HCT116 (cell line): ENCODE results near the gene ETV5. TPM values are rescaled to one million over a fixed set of nuclear protein-coding genes. Genes with fewer than 3 reads are reported as not detected.

ENCODE experiments used
- ATAC-seq: fragments of 200-7000 bp; cut with Tn5 transposase; 2 replicates; pipeline ENCODE4 v1.9.1; 2020; ENCODE audit warnings: mild to moderate bottlenecking, moderate library complexity
- BruUV-seq: library from RNA; stranded (reverse); fragments of 400-500 nt; replicated peaks from 2 replicates; lab custom pipeline; 2021; lab: Mats Ljungman, UMichigan
- CTCF ChIA-PET: fragments of 300-600 bp; sonication (Branson Sonifier 250); formaldehyde crosslinking; loops from one replicate; lab custom pipeline; 2021; ENCODE audit warnings: antibody characterized with exemption; lab: Charles Lee
- POLR2A ChIA-PET: fragments of 300-600, 350-600 bp; sonication (Branson Sonifier 250); formaldehyde crosslinking; loops from one replicate; lab custom pipeline; 2021; ENCODE audit warnings: antibody characterized with exemption; lab: Charles Lee
- RAD21 ChIA-PET, 2 experiments: fragments of 300-600 bp; sonication (Branson Sonifier 250); formaldehyde crosslinking; loops; one replicate each; lab custom pipeline; 2023; ENCODE audit warnings: low total read pairs in 2 of 2; ENCODE audit not compliant: uncharacterized antibody in 2 of 2, unreplicated experiment in 2 of 2, low non-redundant PET in 1 of 2; lab: Charles Lee
- DNase-seq: peaks from one replicate; pipeline ENCODE4 v3.0.0-alpha.2; 2010; ENCODE audit warnings: low read depth, low spot score
- H2AFZ ChIP-seq: fragments of 200-600 bp; shearing (Covaris generic), sonication (generic); 2 replicates; pipeline ENCODE4 v1.6.1; 2017; ENCODE audit warnings: low read depth, mixed run types, mixed read lengths, antibody characterized with exemption, low read length; ENCODE audit not compliant: poor library complexity, severe bottlenecking
- H3K27ac ChIP-seq: 2 replicates; pipeline ENCODE4 v1.5.1; 2012; ENCODE audit warnings: low read depth, low read length
- H3K27me3 ChIP-seq: fragments of 200-600 bp; sonication (generic); 2 replicates; pipeline ENCODE4 v1.6.1; 2016; ENCODE audit warnings: mixed run types, low read length, mixed read lengths; ENCODE audit not compliant: insufficient read depth
- H3K36me3 ChIP-seq, 2 experiments: fragments of 200-500 bp in 1 of 2; fragments of 200-600 bp in 1 of 2; sonication (Bioruptor generic) in 1 of 2; sonication (generic) in 1 of 2; 2 replicates each; pipeline versions ENCODE4 v1.5.1 to v1.6.1; 2014 to 2016; ENCODE audit warnings: low read length in 2 of 2, inconsistent platforms in 1 of 2, mixed read lengths in 1 of 2, mixed run types in 1 of 2; ENCODE audit not compliant: insufficient read depth in 2 of 2, control insufficient read depth in 1 of 2
- H3K4me1 ChIP-seq, 2 experiments: fragments of 200-600 bp in 1 of 2; sonication (generic) in 1 of 2; 2 replicates each; pipeline versions ENCODE4 v1.5.1 to v1.6.1; 2012 to 2017; ENCODE audit warnings: low read length in 2 of 2, inconsistent platforms in 1 of 2, mild to moderate bottlenecking in 1 of 2, mixed read lengths in 1 of 2, mixed run types in 1 of 2, moderate library complexity in 1 of 2; ENCODE audit not compliant: insufficient read depth in 2 of 2, control insufficient read depth in 1 of 2
- H3K4me2 ChIP-seq: fragments of 200-600 bp; sonication (generic); 2 replicates; pipeline ENCODE4 v1.6.1; 2017; ENCODE audit warnings: mixed run types, low read length, mixed read lengths
- H3K4me3 ChIP-seq, 2 experiments: fragments of 200-600 bp in 1 of 2; sonication (generic) in 1 of 2; replicated peaks in 1 of 2; 2 replicates each; pipeline ENCODE4 v1.5.1; 2011 to 2016; ENCODE audit warnings: low read length in 2 of 2, control low read depth in 1 of 2, low read depth in 1 of 2, mild to moderate bottlenecking in 1 of 2, mixed read lengths in 1 of 2, mixed run types in 1 of 2
- H3K79me2 ChIP-seq: fragments of 200-600 bp; sonication (generic); 2 replicates; pipeline ENCODE4 v1.6.1; 2017; ENCODE audit warnings: mild to moderate bottlenecking, mixed run types, low read length, moderate library complexity, mixed read lengths; ENCODE audit not compliant: insufficient read depth
- H3K9ac ChIP-seq: fragments of 200-600 bp; sonication (generic); 2 replicates; pipeline ENCODE4 v1.6.1; 2016; ENCODE audit warnings: low read length, mixed read lengths
- H3K9me2 ChIP-seq: fragments of 200-600 bp; sonication (generic), shearing (Covaris generic); 2 replicates; pipeline ENCODE4 v1.6.1; 2017; ENCODE audit warnings: mixed run types, mild to moderate bottlenecking, moderate library complexity; ENCODE audit not compliant: insufficient read depth
- H3K9me3 ChIP-seq, 2 experiments: fragments of 200-500 bp in 1 of 2; fragments of 200-600 bp in 1 of 2; sonication (Bioruptor generic) in 1 of 2; sonication (generic) in 1 of 2; 2 replicates each; pipeline ENCODE4 v1.6.1; 2014 to 2017; ENCODE audit warnings: low read length in 2 of 2, mixed read lengths in 2 of 2, inconsistent platforms in 1 of 2, low read depth in 1 of 2, mild to moderate bottlenecking in 1 of 2, mixed run types in 1 of 2, moderate library complexity in 1 of 2; ENCODE audit not compliant: control insufficient read depth in 1 of 2, insufficient read depth in 1 of 2
- H4K20me1 ChIP-seq: fragments of 200-600 bp; sonication (generic), shearing (Covaris generic); 2 replicates; pipeline ENCODE4 v1.6.1; 2017; ENCODE audit warnings: mixed run types, mild to moderate bottlenecking, moderate library complexity; ENCODE audit not compliant: insufficient read depth
- ATF3 ChIP-seq: IDR thresholded peaks from 2 replicates; pipeline ENCODE4 v1.6.1; 2012
- CBX3 ChIP-seq: IDR thresholded peaks from 2 replicates; pipeline ENCODE4 v1.6.1; 2012; ENCODE audit warnings: low read depth
- CEBPB ChIP-seq: IDR thresholded peaks from 2 replicates; pipeline ENCODE4 v1.6.1; 2012; ENCODE audit warnings: low read depth
- CTCF ChIP-seq, 3 experiments: fragments of 200-600 bp in 1 of 3; sonication (generic) in 1 of 3; IDR thresholded peaks in 2 of 3; conservative IDR thresholded peaks in 1 of 3; 2 replicates each; pipeline ENCODE4 v1.5.1; 2012 to 2017; ENCODE audit warnings: low read depth in 2 of 3, low read length in 2 of 3, antibody characterized with exemption in 1 of 3, borderline replicate concordance in 1 of 3, control low read depth in 1 of 3, mild to moderate bottlenecking in 1 of 3, mixed read lengths in 1 of 3, mixed run types in 1 of 3, moderate library complexity in 1 of 3; ENCODE audit not compliant: insufficient read depth in 1 of 3
- ELF1 ChIP-seq: IDR thresholded peaks from 2 replicates; pipeline ENCODE4 v1.6.1; 2012; ENCODE audit warnings: low read depth, borderline replicate concordance
- EZH2 ChIP-seq: fragments of 200-600 bp; sonication (generic); IDR thresholded peaks from 2 replicates; pipeline ENCODE4 v1.6.1; 2017; ENCODE audit warnings: antibody characterized with exemption, mixed run types
- FOSL1 ChIP-seq: IDR thresholded peaks from 2 replicates; pipeline ENCODE4 v1.6.1; 2012; ENCODE audit warnings: low read depth
- JUND ChIP-seq: IDR thresholded peaks from 2 replicates; pipeline ENCODE4 v1.6.1; 2012
- MAX ChIP-seq: IDR thresholded peaks from 2 replicates; pipeline ENCODE4 v1.6.1; 2012
- POLR2AphosphoS5 ChIP-seq: IDR thresholded peaks from 2 replicates; pipeline ENCODE4 v1.6.1; 2011; ENCODE audit warnings: mild to moderate bottlenecking, low read depth, low read length, moderate library complexity
- SIN3A ChIP-seq: IDR thresholded peaks from 2 replicates; pipeline ENCODE4 v1.6.1; 2012; ENCODE audit warnings: low read depth
- SP1 ChIP-seq: IDR thresholded peaks from 2 replicates; pipeline ENCODE4 v1.6.1; 2012; ENCODE audit warnings: low read depth
- TCF7L2 ChIP-seq: IDR thresholded peaks from 2 replicates; pipeline ENCODE4 v1.7.0; 2011; ENCODE audit warnings: borderline replicate concordance, inconsistent platforms; ENCODE audit not compliant: insufficient read depth, insufficient read length; ENCODE audit errors: extremely low read depth
- ZBTB33 ChIP-seq: IDR thresholded peaks from 2 replicates; pipeline ENCODE4 v1.6.1; 2011; ENCODE audit warnings: mild to moderate bottlenecking, low read length, moderate library complexity; ENCODE audit not compliant: insufficient replicate concordance; ENCODE audit errors: extremely low read depth
- ZNF274 ChIP-seq: fragments of 200-500 bp; sonication (Bioruptor generic); IDR thresholded peaks from 2 replicates; pipeline ENCODE4 v1.6.1; 2014; ENCODE audit warnings: mild to moderate bottlenecking, low read depth, low read length, inconsistent platforms
- intact Hi-C: fragments of 100-400 bp; cut with micrococcal nuclease; formaldehyde crosslinking; loops from 2 replicates; pipeline ENCODE4 v1.10.0; 2022
- total RNA-seq: library from RNA; stranded (reverse); gene quantifications from one replicate; pipeline ENCODE4 v1.2.1, GENCODE V29; 2021; ENCODE audit not compliant: unreplicated experiment

The ETV5 gene
- total RNA-seq, 1 experiment from 2014 or later, result 89.7 TPM

- ATAC-seq, result no peak
- Histone ChIP-seq H3K9me3 (no peaks in the 10 kb centered on the region), H3K9ac (no peak overlapping the region), H4K20me1 (no peaks in the 10 kb centered on the region), H3K4me2 (no peak overlapping the region), H3K9me2 (no peaks in the 10 kb centered on the region), H3K4me1 (no peaks in the 10 kb centered on the region), H3K79me2 (no peaks in the 10 kb centered on the region), H3K27ac (no peak overlapping the region), H3K4me3 (no peak overlapping the region), H2AFZ (no peak overlapping the region), H3K27me3 (no peaks in the 10 kb centered on the region), H3K36me3 (no peaks in the 10 kb centered on the region)
- ChIA-PET POLR2A (no interaction called here), RAD21 (no interaction called here), CTCF (interaction anchor here (1.0 kb wide), 1 partner anchor 176 kb away, joined by 3 read pairs; no protein-coding TSS in a partner anchor)
- no peak for TF ChIP-seq ZBTB33
- no peak for TF ChIP-seq SIN3A
- no peak for TF ChIP-seq MAX
- TF ChIP-seq POLR2AphosphoS5, result no peak
- no TSS peak for BruUV-seq
- intact Hi-C loops, result no loop called here
- DNase-seq, result no peak
These were observed 44.0 kb upstream of the ETV5 start for GRCh38 chr3:186152889-186153292.

- Histone ChIP-seq H3K9me3 (no peaks in the 10 kb centered on the region), H3K27ac (no peak overlapping the region), H2AFZ (no peak overlapping the region), H3K4me2 (no peak overlapping the region), H3K9me2 (no peaks in the 10 kb centered on the region), H3K4me1 (no peaks in the 10 kb centered on the region), H3K9ac (no peak overlapping the region), H4K20me1 (no peaks in the 10 kb centered on the region), H3K79me2 (no peaks in the 10 kb centered on the region), H3K36me3 (no peaks in the 10 kb centered on the region), H3K4me3 (no peak overlapping the region), H3K27me3 (no peaks in the 10 kb centered on the region)
- ChIA-PET CTCF (interaction anchor here (1.0 kb wide), 1 partner anchor 175 kb away, joined by 3 read pairs; no protein-coding TSS in a partner anchor), POLR2A (no interaction called here), RAD21 (no interaction called here)
- DNase-seq, result no peak
- intact Hi-C loops, result no loop called here
- no TSS peak for BruUV-seq
- no peak for ATAC-seq
- TF ChIP-seq ZBTB33 (no peak), JUND (no peak), TCF7L2 (no peak), ELF1 (no peak), CEBPB (no peak), CBX3 (no peak), EZH2 (no peak), CTCF (IDR thresholded peaks at IDR 0.05 in 2 of 3, conservative IDR thresholded peaks at IDR 0.05 in 1 of 3; ENCODE audit: borderline replicate concordance in 1 of 3, insufficient read depth in 1 of 3, low read depth in 2 of 3, low read length in 2 of 3) (no peak), ZNF274 (no peak), ATF3 (no peak), FOSL1 (no peak), SP1 (no peak)
These were observed 43.5 kb upstream of the ETV5 start for GRCh38 chr3:186152361-186152798.
